Esophagus (tissue), 2 donors: Measurements from ENCODE around the gene MAB21L3. TPM values are rescaled to one million over a fixed set of nuclear protein-coding genes. Genes with fewer than 3 reads are reported as not detected.

ENCODE experiments used
- H3K27ac ChIP-seq, 2 donors: one replicate each; pipeline ENCODE4 v1.5.1; 2013; ENCODE audit warnings: low read depth in 2 of 2, mild to moderate bottlenecking in 2 of 2, inconsistent platforms in 1 of 2, low read length in 1 of 2, moderate library complexity in 1 of 2
- H3K27me3 ChIP-seq, 2 donors: one replicate each; pipeline ENCODE4 v1.6.1; 2013; ENCODE audit warnings: low read length in 2 of 2, control low read depth in 1 of 2, mild to moderate bottlenecking in 1 of 2; ENCODE audit not compliant: insufficient read depth in 2 of 2, control insufficient read depth in 1 of 2
- H3K36me3 ChIP-seq, 2 donors: one replicate each; pipeline ENCODE4 v1.6.1; 2013; ENCODE audit warnings: low read length in 1 of 2; ENCODE audit not compliant: control insufficient read depth in 2 of 2, insufficient read depth in 2 of 2
- H3K4me1 ChIP-seq, 2 donors: one replicate each; pipeline ENCODE4 v1.6.1; 2013; ENCODE audit warnings: low read length in 1 of 2; ENCODE audit not compliant: control insufficient read depth in 2 of 2, insufficient read depth in 2 of 2
- H3K4me3 ChIP-seq, 2 donors: one replicate each; pipeline ENCODE4 v1.5.1; 2013; ENCODE audit warnings: low read length in 2 of 2, mild to moderate bottlenecking in 2 of 2, low read depth in 1 of 2, moderate library complexity in 1 of 2
- H3K9me3 ChIP-seq, 2 donors: one replicate each; pipeline ENCODE4 v1.6.1; 2013; ENCODE audit warnings: mild to moderate bottlenecking in 2 of 2, low read depth in 1 of 2, low read length in 1 of 2, moderate library complexity in 1 of 2; ENCODE audit not compliant: control insufficient read depth in 2 of 2, insufficient read depth in 1 of 2
- WGBS, 2 donors: extraction: QIAGEN DNeasy Blood & Tissue Kit; methylation state at CpG; one replicate each; pipeline ENCODE4 v1.1.7; 2013; 5-methylcytosine and 5-hydroxymethylcytosine counted together
- polyA plus RNA-seq, 2 donors: library from polyadenylated mRNA; stranded (reverse); fragments of 200-250 nt; gene quantifications; one replicate each; pipeline ENCODE4 v1.2.3, GENCODE V29; 2013
- donor health status: healthy with polysubstance abuse.
- donor health status: Bipolar disorder and iron deficiency.

The MAB21L3 gene
- polyA plus RNA-seq, 2 donors: 2.8 to 7.8 TPM

DNA sequence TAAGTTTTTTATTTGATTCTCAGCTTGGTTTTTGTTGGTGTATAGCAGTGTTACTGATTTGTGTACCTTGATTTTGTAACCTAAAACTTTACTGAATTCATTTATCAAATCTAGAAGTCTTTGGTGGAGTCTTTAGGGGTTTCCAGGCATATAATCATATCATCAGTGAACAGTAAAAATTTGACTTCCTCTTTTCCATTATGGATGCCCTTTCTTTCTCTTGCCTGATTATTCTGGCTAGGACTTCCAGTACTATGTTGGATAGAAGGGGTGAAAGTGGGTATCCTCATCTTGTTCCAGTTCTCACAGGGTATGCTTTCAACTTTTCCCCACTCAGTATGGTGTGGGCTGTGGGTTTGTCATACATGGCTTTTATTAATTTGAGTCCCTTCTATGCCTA lies 23.6 kb upstream of the MAB21L3 start:
- Histone ChIP-seq H3K27me3 (no peaks in the 10 kb centered on the region), H3K36me3 (no peaks in the 10 kb centered on the region), H3K4me1 (peaks cover 0 to 2% of the 10 kb centered on the region in 2 donors), H3K9me3 (peaks cover 0 to 4% of the 10 kb centered on the region in 2 donors), H3K27ac (no peak overlapping the region), H3K4me3 (no peak overlapping the region)

- Histone ChIP-seq H3K4me3 (no peak overlapping the region), H3K27ac (no peak overlapping the region), H3K36me3 (no peaks in the 10 kb centered on the region), H3K9me3 (peaks cover 0 to 4% of the 10 kb centered on the region in 2 donors), H3K27me3 (no peaks in the 10 kb centered on the region), H3K4me1 (peaks cover 0 to 3% of the 10 kb centered on the region in 2 donors)
- 88 to 94% methylated on average over 1 of the region's 1 CpG for WGBS, 2 donors
Measured at GRCh38 chr1:116089870-116090269, 21.3 kb upstream of the MAB21L3 start.

DNA sequence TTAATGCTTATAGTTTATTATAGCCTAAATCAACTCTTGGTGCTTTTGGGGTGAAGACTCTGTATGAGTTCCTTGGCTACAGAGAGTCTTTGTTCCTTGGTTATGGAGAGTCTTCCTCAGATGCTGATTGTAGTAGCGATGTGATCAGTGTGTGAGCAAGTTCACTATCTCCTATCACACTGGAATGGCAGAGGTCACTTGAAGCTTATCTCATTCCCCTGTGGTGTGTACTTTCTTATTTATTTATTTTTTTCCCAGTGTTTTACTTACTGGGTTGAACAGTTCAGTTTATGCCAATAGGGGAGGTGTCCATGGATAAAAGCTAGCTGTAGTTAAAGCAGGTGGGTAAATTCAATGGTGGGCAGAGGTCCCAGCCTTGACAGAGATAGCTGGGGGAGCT lies 20.1 kb upstream of the MAB21L3 start:
- peaks cover 0 to 3% of the 10 kb centered on the region in 2 donors for H3K4me1 ChIP-seq
- peaks cover 0 to 4% of the 10 kb centered on the region in 2 donors for H3K9me3 ChIP-seq
- no peak overlapping the region for H3K4me3 ChIP-seq
- no peaks in the 10 kb centered on the region for H3K27me3 ChIP-seq
- WGBS, 2 donors: 67 to 78% methylated on average over 1 of the region's 1 CpG
- H3K36me3 ChIP-seq: no peaks in the 10 kb centered on the region
- H3K27ac ChIP-seq: no peak overlapping the region

DNA sequence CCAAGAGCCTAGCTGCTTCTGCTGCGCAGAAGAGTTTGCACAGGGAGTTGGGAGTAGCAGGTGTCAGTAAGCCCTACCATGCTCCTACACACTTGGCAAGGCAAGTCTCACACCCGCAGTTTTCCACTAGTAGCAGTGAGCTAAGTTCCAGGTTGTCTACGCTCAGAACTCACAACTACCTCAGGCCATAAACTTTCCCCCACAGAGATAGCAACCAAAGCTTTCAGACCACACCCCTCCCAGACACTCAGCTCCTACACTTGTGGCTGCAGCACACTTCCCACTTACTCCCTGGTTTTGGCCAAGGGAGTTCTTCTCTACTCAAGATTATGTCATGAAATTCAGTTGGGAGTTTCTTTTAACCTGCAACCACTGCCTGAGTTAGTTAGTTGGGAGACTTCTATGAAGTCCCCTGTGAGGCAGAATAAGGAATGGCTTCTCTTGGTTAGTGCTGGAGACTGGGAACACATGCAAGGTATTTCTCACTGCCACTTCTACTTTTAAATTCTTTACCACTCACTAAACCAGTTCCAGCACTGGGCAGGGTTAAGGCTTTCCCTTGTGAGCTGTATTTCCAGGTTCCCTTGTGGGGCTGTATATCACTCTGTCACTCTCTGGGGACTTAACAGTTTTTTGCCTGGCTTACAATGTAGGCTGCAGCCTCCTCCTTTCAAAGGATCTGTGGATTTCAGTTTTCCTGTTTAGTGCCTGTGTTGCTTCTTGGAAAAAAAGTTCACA lies 18.3 kb upstream of the MAB21L3 start:
- Histone ChIP-seq H3K36me3 (no peaks in the 10 kb centered on the region), H3K4me1 (peaks cover 0 to 3% of the 10 kb centered on the region in 2 donors), H3K9me3 (peaks cover 0 to 4% of the 10 kb centered on the region in 2 donors), H3K4me3 (no peak overlapping the region), H3K27ac (peak overlapping the region in 1 of 2 donors; percentile 50), H3K27me3 (no peaks in the 10 kb centered on the region)
- 51 to 53% methylated on average over 3 of the region's 3 CpGs for WGBS, 2 donors

DNA sequence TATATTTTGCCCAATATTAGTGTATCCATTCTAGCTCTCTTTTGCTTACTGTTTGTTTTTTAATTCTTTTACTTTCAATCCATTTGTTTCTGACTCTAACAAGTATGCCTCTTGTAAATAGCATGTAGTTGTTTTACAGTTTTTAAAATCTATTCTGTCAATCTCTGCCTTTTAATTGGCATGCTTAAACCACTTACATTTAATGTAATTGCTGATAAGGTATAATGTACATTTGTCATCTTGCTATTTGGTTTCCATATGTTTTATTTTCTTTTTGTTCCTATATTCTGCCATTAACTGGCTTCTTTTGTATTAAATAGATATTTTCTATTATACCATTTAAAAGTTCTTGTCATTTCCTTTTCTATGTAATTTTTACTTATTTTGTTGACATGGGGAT lies 16.2 kb upstream of the MAB21L3 start:
- H3K9me3 ChIP-seq: peaks cover 0 to 4% of the 10 kb centered on the region in 2 donors
- no peak overlapping the region for H3K4me3 ChIP-seq
- no peaks in the 10 kb centered on the region for H3K36me3 ChIP-seq
- peaks cover 0 to 3% of the 10 kb centered on the region in 2 donors for H3K4me1 ChIP-seq
- H3K27ac ChIP-seq: no peak overlapping the region
- H3K27me3 ChIP-seq: no peaks in the 10 kb centered on the region

DNA sequence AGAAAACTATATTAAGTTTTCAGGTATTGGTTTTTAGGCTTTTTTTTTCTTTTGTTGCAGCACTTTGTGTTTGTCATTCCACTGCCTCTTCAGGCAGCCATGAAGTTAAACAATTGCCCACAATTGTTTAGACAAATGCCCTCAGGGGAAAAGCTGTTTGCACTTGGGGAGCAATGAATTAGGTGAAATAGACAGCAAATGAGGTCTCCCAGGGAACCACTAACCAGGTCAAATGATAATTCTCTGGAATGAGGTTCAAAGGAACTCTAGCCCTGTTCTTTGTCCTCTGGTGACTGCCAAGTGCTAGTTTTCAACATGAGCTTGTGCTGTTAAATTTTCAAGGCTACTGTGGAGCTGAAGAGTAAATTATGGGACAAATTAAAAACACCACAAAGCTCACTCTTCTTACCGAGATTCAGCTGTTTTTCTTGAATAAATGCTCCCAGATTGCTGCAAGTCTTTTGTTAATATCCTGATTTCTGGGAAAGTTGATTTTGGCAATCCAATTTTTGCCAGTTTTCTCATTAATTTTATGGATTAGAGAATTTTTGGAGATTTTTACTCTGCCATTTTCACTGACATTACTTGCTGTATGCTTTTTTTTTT lies 15.1 kb upstream of the MAB21L3 start:
- 83 to 92% methylated on average over 1 of the region's 1 CpG for whole genome bisulfite sequencing, 2 donors
- no peaks in the 10 kb centered on the region for H3K36me3 ChIP-seq

GRCh38 chr1:116097626-116098025 lies 13.6 kb upstream of the MAB21L3 start:
- no peaks in the 10 kb centered on the region for H3K27me3 ChIP-seq
- 85 to 89% methylated on average over 1 of the region's 1 CpG for WGBS, 2 donors
- H3K9me3 ChIP-seq: peaks cover 0 to under 1% of the 10 kb centered on the region in 2 donors
- no peak overlapping the region for H3K4me3 ChIP-seq
- H3K27ac ChIP-seq: no peak overlapping the region
- peaks cover 0 to under 1% of the 10 kb centered on the region in 2 donors for H3K4me1 ChIP-seq
- H3K36me3 ChIP-seq: no peaks in the 10 kb centered on the region

More for the DNA sequence above, 15.1 kb upstream of the MAB21L3 start:
- Histone ChIP-seq H3K4me1 (peaks cover 0 to 3% of the 10 kb centered on the region in 2 donors), H3K9me3 (peaks cover 0 to 4% of the 10 kb centered on the region in 2 donors), H3K27ac (no peak overlapping the region), H3K4me3 (no peak overlapping the region), H3K27me3 (no peaks in the 10 kb centered on the region)

DNA sequence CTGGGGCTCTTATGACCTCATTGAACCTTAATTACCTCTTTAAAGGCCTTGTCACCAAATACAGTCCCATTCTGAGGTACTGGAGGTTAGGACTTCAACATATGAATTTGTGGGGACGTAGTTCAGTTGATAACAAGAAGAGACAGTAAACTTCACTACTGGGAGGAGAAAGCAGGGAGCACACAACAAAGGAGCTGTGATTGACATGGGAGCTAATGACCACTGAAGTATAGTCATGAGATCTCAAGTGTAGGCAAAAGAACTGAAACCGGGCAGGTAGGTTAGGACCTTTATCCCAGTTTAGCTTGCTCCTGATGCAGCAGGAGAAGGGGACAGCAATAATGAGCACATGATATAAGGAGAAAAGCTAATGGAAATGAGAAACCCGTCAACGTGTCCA lies 11.8 kb upstream of the MAB21L3 start:
- Histone ChIP-seq H3K27ac (no peak overlapping the region), H3K4me1 (peaks cover 0 to under 1% of the 10 kb centered on the region in 2 donors), H3K4me3 (no peak overlapping the region), H3K9me3 (no peaks in the 10 kb centered on the region), H3K36me3 (no peaks in the 10 kb centered on the region), H3K27me3 (no peaks in the 10 kb centered on the region)
- 92% methylated on average over 4 of the region's 4 CpGs for WGBS, 2 donors

DNA sequence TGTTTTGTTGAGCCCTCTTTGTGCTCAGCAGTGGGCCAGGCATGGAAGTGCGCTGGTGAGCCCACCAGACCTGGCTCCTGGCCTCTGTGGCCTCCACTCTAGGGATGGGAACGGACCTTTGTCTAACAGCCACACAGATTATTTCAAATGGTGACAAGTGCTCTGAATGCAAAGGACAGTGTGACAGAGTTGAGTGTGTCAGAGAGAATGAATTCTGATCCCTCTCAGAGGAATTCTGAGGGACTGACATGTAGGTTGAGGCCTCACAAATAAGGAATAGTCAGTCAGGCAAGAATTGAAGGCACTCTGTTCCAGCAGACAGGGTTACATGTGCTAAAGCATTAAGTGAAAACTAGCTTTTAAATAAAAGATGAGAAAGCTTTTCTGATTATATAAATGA lies 11.3 kb upstream of the MAB21L3 start:
- Histone ChIP-seq H3K27me3 (no peaks in the 10 kb centered on the region), H3K4me1 (peaks cover 0 to 4% of the 10 kb centered on the region in 2 donors), H3K36me3 (no peaks in the 10 kb centered on the region), H3K27ac (no peak overlapping the region), H3K9me3 (no peaks in the 10 kb centered on the region), H3K4me3 (no peak overlapping the region)
- WGBS, 2 donors: 91% methylated on average over 2 of the region's 2 CpGs

DNA sequence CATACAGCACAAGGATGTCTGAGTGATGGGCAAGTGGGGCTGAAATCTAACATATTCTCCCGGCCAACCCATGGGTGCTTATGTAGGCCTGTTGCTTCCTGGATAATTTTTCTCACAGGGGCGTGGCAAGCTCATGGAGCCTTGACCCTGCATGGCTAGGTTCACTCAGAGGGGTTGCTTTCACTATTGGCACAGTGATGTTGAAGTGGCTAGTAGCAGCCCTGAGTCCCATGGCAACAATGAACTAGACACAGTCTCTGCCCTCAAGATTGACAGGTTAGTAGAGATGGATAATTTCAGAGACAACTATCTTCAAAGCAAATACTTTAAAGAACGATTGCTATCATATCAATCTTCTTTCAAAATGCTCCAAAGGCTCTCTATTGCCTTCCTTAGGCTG lies 6.5 kb upstream of the MAB21L3 start:
- no peaks in the 10 kb centered on the region for H3K9me3 ChIP-seq
- H3K4me1 ChIP-seq: peaks cover 0 to 6% of the 10 kb centered on the region in 2 donors
- no peak overlapping the region for H3K4me3 ChIP-seq
- no peak overlapping the region for H3K27ac ChIP-seq
- 68 to 74% methylated on average over 3 of the region's 3 CpGs for WGBS, 2 donors
- H3K36me3 ChIP-seq: no peaks in the 10 kb centered on the region
- H3K27me3 ChIP-seq: no peaks in the 10 kb centered on the region
